ENCODE data around the gene CDH13. TPM values are rescaled to one million over a fixed set of nuclear protein-coding genes. Genes with fewer than 3 reads are reported as not detected.

Gene CDH13
- total RNA-seq, 3 donors from 2014 or later = 4.9 to 11.2 (median 9.8) TPM

- intact Hi-C loops (cut with DNase I, micrococcal nuclease) = no loop called here
- DNase-seq = no peak
- Histone ChIP-seq H3K9me3 (no peaks in the 10 kb centered on the region), H3K4me1 (ENCODE audit: low read depth) (no peaks in the 10 kb centered on the region), H3K36me3 (ENCODE audit: low read depth) (no peaks in the 10 kb centered on the region), H3K4me3 (no peak overlapping the region)
- TF ChIP-seq, protein P1, sequence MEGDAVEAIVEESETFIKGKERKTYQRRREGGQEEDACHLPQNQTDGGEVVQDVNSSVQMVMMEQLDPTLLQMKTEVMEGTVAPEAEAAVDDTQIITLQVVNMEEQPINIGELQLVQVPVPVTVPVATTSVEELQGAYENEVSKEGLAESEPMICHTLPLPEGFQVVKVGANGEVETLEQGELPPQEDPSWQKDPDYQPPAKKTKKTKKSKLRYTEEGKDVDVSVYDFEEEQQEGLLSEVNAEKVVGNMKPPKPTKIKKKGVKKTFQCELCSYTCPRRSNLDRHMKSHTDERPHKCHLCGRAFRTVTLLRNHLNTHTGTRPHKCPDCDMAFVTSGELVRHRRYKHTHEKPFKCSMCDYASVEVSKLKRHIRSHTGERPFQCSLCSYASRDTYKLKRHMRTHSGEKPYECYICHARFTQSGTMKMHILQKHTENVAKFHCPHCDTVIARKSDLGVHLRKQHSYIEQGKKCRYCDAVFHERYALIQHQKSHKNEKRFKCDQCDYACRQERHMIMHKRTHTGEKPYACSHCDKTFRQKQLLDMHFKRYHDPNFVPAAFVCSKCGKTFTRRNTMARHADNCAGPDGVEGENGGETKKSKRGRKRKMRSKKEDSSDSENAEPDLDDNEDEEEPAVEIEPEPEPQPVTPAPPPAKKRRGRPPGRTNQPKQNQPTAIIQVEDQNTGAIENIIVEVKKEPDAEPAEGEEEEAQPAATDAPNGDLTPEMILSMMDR (IDR thresholded peaks at IDR 0.05) = no peak
- no peak for ATAC-seq
These were observed 1021.6 kb downstream of the CDH13 start for GRCh38 chr16:83648347-83648746.

DNA sequence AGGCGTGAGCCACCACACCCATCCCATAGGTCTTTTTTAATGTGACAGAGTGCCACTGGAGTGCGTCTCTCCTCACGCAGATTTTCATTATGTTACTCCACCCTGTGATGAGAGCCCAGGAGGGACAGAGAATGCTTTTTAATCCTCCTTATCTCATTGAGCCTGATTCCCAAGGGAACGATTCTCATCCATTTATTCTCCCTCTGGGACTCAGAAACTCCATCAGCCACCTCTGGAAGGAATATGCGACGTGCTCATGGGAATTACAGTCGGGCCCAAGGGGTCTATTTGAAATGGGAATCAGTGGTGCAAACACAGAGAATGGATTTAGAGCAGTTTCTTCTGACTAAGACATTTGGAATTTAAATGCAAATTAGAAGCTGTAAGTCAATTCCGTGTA, 1025.1 kb downstream of the CDH13 start:
- Histone ChIP-seq H3K9me3 (no peaks in the 10 kb centered on the region), H3K4me1 (ENCODE audit: low read depth) (no peaks in the 10 kb centered on the region), H3K36me3 (ENCODE audit: low read depth) (no peaks in the 10 kb centered on the region), H3K4me3 (no peak overlapping the region)
- ATAC-seq = no peak
- intact Hi-C loops (cut with DNase I, micrococcal nuclease) = no loop called here
- DNase-seq = no peak
- TF ChIP-seq, protein P1 (IDR thresholded peaks at IDR 0.05) = no peak

DNA sequence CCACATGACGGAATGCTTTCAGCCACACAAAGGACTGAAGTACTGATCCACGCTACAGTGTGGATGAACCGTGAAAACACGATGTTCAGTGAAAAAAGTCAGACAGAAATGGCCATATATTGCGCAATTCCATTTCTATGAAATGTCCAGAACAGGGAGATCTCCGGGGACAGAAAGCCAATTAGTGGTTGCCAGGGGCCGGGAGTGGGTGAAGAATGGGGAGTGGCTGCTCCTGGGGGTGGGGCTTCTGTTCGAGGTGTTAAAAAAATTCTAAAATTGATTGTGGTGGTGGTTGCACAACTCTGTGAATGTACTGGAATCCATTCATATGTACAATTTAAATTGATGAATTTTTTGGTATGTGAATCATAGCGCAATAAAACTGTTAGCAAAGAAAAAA, 1026.2 kb downstream of the CDH13 start:
- ATAC-seq = no peak
- no peak overlapping the region for H3K4me3 ChIP-seq
- H3K36me3 ChIP-seq (ENCODE audit: low read depth) = no peaks in the 10 kb centered on the region
- intact Hi-C loops (cut with DNase I, micrococcal nuclease) = no loop called here
- H3K4me1 ChIP-seq (ENCODE audit: low read depth) = no peaks in the 10 kb centered on the region
- no peaks in the 10 kb centered on the region for H3K9me3 ChIP-seq
- TF ChIP-seq, protein P1 (IDR thresholded peaks at IDR 0.05) = no peak
- DNase-seq = no peak

DNA sequence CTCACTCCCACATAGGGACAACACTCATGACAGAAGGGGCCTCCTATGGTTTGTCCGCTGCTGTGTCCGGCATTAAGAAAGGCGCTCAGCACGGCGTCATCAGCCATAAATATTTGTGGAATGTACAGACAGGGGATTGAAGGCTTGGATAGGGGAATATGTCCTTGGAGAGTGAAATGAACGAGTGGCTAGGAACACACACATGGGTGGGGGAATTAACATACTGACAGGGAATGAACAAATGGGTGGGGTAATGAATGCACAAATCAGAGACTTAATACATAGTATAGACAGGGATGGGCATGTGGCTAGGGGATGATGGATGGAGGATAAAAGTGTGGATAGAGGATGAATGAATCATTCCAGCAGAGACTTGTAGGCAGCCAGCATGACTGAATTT, 1027.0 kb downstream of the CDH13 start:
- Histone ChIP-seq H3K4me1 (ENCODE audit: low read depth) (no peaks in the 10 kb centered on the region), H3K36me3 (ENCODE audit: low read depth) (no peaks in the 10 kb centered on the region), H3K9me3 (no peaks in the 10 kb centered on the region), H3K4me3 (no peak overlapping the region)
- intact Hi-C loops (cut with DNase I, micrococcal nuclease) = no loop called here
- DNase-seq (no peak), ATAC-seq (no peak)
- TF ChIP-seq, protein P1 (IDR thresholded peaks at IDR 0.05) = no peak

DNA sequence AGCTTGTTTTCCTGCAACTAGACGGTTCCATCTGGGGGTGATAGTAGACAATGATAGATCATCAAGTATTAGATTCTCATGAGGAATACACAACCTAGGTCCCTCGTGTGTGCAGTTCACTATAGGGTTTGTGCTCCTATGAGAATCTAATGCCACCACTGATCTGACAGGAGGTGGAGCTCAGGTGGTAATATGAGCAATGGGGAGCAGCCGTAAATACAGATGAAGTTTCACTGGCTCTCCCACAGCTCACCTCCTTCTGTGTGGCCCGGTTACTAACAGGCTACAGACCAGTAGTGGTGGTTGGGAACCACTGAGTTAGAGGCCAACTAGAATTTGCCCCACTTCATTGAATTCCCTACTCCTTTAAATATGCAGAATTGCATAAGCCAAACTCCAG, 1033.5 kb downstream of the CDH13 start:
- ATAC-seq = no peak
- Histone ChIP-seq H3K36me3 (ENCODE audit: low read depth) (no peaks in the 10 kb centered on the region), H3K9me3 (no peaks in the 10 kb centered on the region), H3K4me1 (ENCODE audit: low read depth) (no peaks in the 10 kb centered on the region), H3K4me3 (no peak overlapping the region)
- intact Hi-C loops (cut with DNase I, micrococcal nuclease) = no loop called here
- no peak for DNase-seq
- TF ChIP-seq, protein P1 (IDR thresholded peaks at IDR 0.05) = no peak

DNA sequence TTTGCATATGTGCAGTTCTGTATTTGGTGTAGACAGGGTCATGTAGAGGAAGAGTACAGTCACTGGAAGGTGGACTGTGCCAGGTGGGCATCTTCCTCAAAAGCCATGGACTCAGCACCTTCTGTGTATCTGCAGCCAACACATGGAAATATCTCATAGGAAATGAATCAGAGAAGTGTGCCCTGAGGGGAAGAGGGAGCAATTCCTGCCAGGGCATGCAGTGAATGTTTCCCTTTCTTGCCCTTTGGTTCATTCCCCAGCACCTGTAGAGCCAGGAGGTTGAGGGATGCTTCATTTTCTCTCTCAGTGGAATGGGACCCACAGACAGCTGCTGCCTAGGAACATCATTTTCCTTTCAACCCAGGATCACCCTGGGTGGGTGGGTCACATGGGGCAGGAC, 1034.9 kb downstream of the CDH13 start:
- ATAC-seq (no peak), DNase-seq (no peak)
- no peaks in the 10 kb centered on the region for H3K9me3 ChIP-seq
- no peaks in the 10 kb centered on the region for H3K4me1 ChIP-seq (ENCODE audit: low read depth)
- intact Hi-C loops (cut with DNase I, micrococcal nuclease) = no loop called here
- no peak overlapping the region for H3K4me3 ChIP-seq
- TF ChIP-seq, protein P1 (IDR thresholded peaks at IDR 0.05) = no peak
- H3K36me3 ChIP-seq (ENCODE audit: low read depth) = no peaks in the 10 kb centered on the region

All from mucosa of descending colon (tissue), 3 donors.